OCI-LY7 (cell line): ENCODE measurements around the gene ME1. TPM values are rescaled to one million over a fixed set of nuclear protein-coding genes. Genes with fewer than 3 reads are reported as not detected.
"Not testable (repeated sequence)": the region's sequence is repeated elsewhere in the genome, so short reads cannot be mapped to it uniquely, and the experiment has no call there.

Experiments used
- BruUV-seq: library from RNA; stranded (reverse); fragments of 400-500 nt; replicated peaks from 2 replicates; lab custom pipeline; 2021; lab: Mats Ljungman, UMichigan
- CTCF ChIA-PET: fragments of 300-600 bp; sonication (Branson Sonifier 250); formaldehyde crosslinking; loops from one replicate; lab custom pipeline; 2022; ENCODE audit warnings: antibody characterized with exemption; ENCODE audit not compliant: unreplicated experiment; lab: Charles Lee
- POLR2A ChIA-PET: fragments of 300-600 bp; sonication (Branson Sonifier 250); formaldehyde crosslinking; loops from one replicate; lab custom pipeline; 2022; ENCODE audit warnings: antibody characterized with exemption; lab: Charles Lee
- DNase-seq: peaks from one replicate; pipeline ENCODE4 v3.0.0-alpha.2; 2015; ENCODE audit warnings: low spot score
- H2AFZ ChIP-seq: fragments of 200-600 bp; sonication (generic), shearing (Covaris generic); 2 replicates; pipeline ENCODE4 v1.6.1; 2014; ENCODE audit warnings: mild to moderate bottlenecking, antibody characterized with exemption, low read length, moderate library complexity
- H3K27ac ChIP-seq: fragments of 200-600 bp; sonication (generic); 2 replicates; pipeline ENCODE4 v1.5.1; 2014; ENCODE audit warnings: mixed run types, low read depth, mild to moderate bottlenecking, moderate library complexity, low read length, inconsistent platforms; ENCODE audit not compliant: poor library complexity, severe bottlenecking
- H3K36me3 ChIP-seq: fragments of 200-600 bp; sonication (generic); 2 replicates; pipeline ENCODE4 v1.6.1; 2014; ENCODE audit warnings: mild to moderate bottlenecking, antibody characterized with exemption, low read length, moderate library complexity, mixed read lengths; ENCODE audit not compliant: insufficient read depth
- H3K4me1 ChIP-seq: fragments of 200-600 bp; sonication (generic); 2 replicates; pipeline ENCODE4 v1.5.1; 2014; ENCODE audit warnings: mild to moderate bottlenecking, low read length; ENCODE audit not compliant: insufficient read depth, poor library complexity, severe bottlenecking
- H3K4me2 ChIP-seq: fragments of 200-600 bp; sonication (generic); 2 replicates; pipeline ENCODE4 v1.6.1; 2014; ENCODE audit warnings: mild to moderate bottlenecking, low read length
- H3K4me3 ChIP-seq: fragments of 200-600 bp; sonication (generic); 2 replicates; pipeline ENCODE4 v1.5.1; 2014; ENCODE audit warnings: mild to moderate bottlenecking, low read depth, low read length; ENCODE audit not compliant: poor library complexity, severe bottlenecking
- H3K79me2 ChIP-seq: fragments of 200-600 bp; sonication (generic); 2 replicates; pipeline ENCODE4 v1.6.1; 2016; ENCODE audit warnings: low read depth, mild to moderate bottlenecking, low read length, moderate library complexity, mixed read lengths; ENCODE audit not compliant: insufficient read depth
- H3K9me2 ChIP-seq: fragments of 200-600 bp; sonication (generic); 2 replicates; pipeline ENCODE4 v1.6.1; 2016; ENCODE audit warnings: mild to moderate bottlenecking, low read length, mixed read lengths; ENCODE audit not compliant: insufficient read depth
- H3K9me3 ChIP-seq: fragments of 200-600 bp; sonication (generic); 2 replicates; pipeline ENCODE4 v1.6.1; 2014; ENCODE audit warnings: mild to moderate bottlenecking, mixed run types, low read length, mixed read lengths
- H4K20me1 ChIP-seq: fragments of 200-600 bp; sonication (generic); 2 replicates; pipeline ENCODE4 v1.6.1; 2014; ENCODE audit warnings: mild to moderate bottlenecking, antibody characterized with exemption, low read length, moderate library complexity, mixed read lengths; ENCODE audit not compliant: insufficient read depth
- EZH2phosphoT487 ChIP-seq: fragments of 200-600 bp; sonication (generic); IDR thresholded peaks from 2 replicates; pipeline ENCODE4 v1.6.1; 2018; ENCODE audit warnings: low read depth, borderline replicate concordance, mild to moderate bottlenecking, mixed run types, antibody characterized with exemption, low read length, moderate library complexity, mixed read lengths
- intact Hi-C: fragments of 100-400 bp; cut with micrococcal nuclease; formaldehyde crosslinking; loops from one replicate; pipeline ENCODE4 v1.10.0; 2022; ENCODE audit not compliant: unreplicated experiment
- total RNA-seq, 2 experiments: library from RNA; depleted of rRNA in 1 of 2; stranded (reverse); fragments of >200 nt in 1 of 2; shearing (Covaris generic) in 1 of 2; gene quantifications; 2 replicates each; pipeline ENCODE4 v1.2.3, GENCODE V29; 2014 to 2022
- TF ChIP-seq, protein P1 (sequence below): fragments of 200-600 bp; sonication (generic); conservative IDR thresholded peaks from 2 replicates; pipeline ENCODE4 v1.5.1; 2014; ENCODE audit warnings: mild to moderate bottlenecking, antibody characterized with exemption, low read length, moderate library complexity, mixed read lengths

The ME1 gene
- total RNA-seq, 2 experiments from 2014 or later: not detected

DNA sequence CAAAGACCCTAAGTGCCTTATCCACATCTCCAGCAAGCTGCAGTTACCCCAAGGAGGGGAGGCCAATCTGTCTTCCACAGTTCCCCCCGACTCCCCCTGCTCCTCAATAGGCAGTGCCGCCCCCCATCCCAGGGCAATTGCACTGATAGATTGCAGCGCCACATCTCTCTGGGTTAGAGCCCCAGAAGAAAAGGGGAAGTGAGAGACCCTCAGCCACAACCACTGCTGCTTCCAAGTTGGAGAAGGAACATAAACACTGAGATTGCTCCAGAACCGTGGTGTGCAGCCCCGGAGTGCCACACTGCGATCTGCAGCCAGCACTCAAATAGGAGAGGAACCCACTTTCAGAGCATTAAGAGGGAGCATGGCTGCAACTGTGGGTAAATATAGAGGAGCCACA lies 136.2 kb downstream of the ME1 start:
- DNase-seq: no peak
- CTCF ChIA-PET: no interaction called here
- H3K9me3 ChIP-seq: no peaks in the 10 kb centered on the region
- H3K4me3 ChIP-seq: no peak overlapping the region
- no TSS peak for BruUV-seq
- no peak overlapping the region for H3K4me2 ChIP-seq
- H3K4me1 ChIP-seq: no peaks in the 10 kb centered on the region
- TF ChIP-seq, protein P1, sequence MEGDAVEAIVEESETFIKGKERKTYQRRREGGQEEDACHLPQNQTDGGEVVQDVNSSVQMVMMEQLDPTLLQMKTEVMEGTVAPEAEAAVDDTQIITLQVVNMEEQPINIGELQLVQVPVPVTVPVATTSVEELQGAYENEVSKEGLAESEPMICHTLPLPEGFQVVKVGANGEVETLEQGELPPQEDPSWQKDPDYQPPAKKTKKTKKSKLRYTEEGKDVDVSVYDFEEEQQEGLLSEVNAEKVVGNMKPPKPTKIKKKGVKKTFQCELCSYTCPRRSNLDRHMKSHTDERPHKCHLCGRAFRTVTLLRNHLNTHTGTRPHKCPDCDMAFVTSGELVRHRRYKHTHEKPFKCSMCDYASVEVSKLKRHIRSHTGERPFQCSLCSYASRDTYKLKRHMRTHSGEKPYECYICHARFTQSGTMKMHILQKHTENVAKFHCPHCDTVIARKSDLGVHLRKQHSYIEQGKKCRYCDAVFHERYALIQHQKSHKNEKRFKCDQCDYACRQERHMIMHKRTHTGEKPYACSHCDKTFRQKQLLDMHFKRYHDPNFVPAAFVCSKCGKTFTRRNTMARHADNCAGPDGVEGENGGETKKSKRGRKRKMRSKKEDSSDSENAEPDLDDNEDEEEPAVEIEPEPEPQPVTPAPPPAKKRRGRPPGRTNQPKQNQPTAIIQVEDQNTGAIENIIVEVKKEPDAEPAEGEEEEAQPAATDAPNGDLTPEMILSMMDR: no peak
- no peak for TF ChIP-seq EZH2phosphoT487
- no peak overlapping the region for H2AFZ ChIP-seq
- intact Hi-C loops: no loop called here
- POLR2A ChIA-PET: no interaction called here
- no peaks in the 10 kb centered on the region for H3K9me2 ChIP-seq
- H4K20me1 ChIP-seq: no peaks in the 10 kb centered on the region
- H3K36me3 ChIP-seq: no peaks in the 10 kb centered on the region
- H3K27ac ChIP-seq: no peak overlapping the region
- H3K79me2 ChIP-seq: no peaks in the 10 kb centered on the region

DNA sequence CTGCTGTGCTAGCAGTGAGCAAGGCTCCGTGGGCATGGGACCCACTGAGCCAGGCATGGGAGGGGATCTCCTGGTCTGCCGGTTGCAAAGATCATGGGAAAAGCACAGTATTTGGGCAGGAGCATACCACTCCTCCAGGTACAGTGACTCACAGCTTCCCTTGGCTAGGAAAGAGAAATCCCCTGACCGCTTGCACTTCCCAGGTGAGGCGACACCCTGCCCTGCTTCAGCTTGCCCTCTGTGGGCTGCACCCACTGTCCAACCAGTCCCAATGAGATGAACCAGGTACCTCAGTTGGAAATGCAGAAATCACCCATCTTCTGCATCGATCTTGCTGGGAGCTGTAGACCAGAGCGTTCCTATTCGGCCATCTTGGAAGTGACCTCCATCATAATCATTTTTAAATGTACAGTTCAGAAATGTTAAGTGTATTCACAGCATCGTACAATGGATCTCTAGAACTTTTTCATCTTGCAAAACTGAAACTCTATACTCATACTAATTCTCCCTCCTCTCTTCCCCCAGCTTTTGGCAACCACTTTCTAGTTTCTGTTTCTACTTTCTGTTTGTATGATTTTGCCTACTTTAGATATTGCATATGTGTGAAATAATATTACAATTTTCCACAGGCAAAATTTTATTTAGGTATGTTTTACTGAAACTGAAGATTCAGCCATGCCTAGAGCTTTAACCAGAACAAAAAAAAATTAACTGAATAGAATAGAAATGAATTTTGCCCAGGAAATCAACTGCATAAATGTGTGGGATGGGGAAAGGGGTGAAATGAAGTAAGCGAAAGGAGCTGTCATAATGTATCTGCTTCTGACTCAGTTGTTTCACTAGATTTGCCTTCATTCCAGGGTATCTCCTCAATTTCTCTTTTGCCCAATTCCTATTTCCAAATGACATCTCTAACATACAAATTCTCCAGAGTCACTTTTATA lies 137.7 kb downstream of the ME1 start:
- no peaks in the 10 kb centered on the region for H3K4me1 ChIP-seq
- no TSS peak for BruUV-seq
- H3K4me3 ChIP-seq: no peak overlapping the region
- TF ChIP-seq EZH2phosphoT487: no peak
- TF ChIP-seq, protein P1: no peak
- ChIA-PET CTCF (no interaction called here), POLR2A (interaction anchor here (1.1 kb wide), 1 partner anchor 40 kb away, joined by 3 read pairs; no protein-coding TSS in a partner anchor)
- no peaks in the 10 kb centered on the region for H3K36me3 ChIP-seq
- no peak overlapping the region for H3K4me2 ChIP-seq
- no peaks in the 10 kb centered on the region for H3K9me3 ChIP-seq
- H3K9me2 ChIP-seq: no peaks in the 10 kb centered on the region
- H3K79me2 ChIP-seq: no peaks in the 10 kb centered on the region
- H3K27ac ChIP-seq: no peak overlapping the region
- DNase-seq: no peak
- intact Hi-C loops: no loop called here
- H2AFZ ChIP-seq: no peak overlapping the region
- H4K20me1 ChIP-seq: no peaks in the 10 kb centered on the region

- DNase-seq, CTCF ChIA-PET, BruUV-seq, H3K4me2 ChIP-seq, H3K79me2 ChIP-seq, H3K36me3 ChIP-seq, H3K9me3 ChIP-seq, intact Hi-C loops, H3K4me1 ChIP-seq, H4K20me1 ChIP-seq, POLR2A ChIA-PET, H3K9me2 ChIP-seq, H3K4me3 ChIP-seq, H2AFZ ChIP-seq, H3K27ac ChIP-seq: not testable (repeated sequence)
Observed at GRCh38 chr6:83287298-83287697, 143.6 kb downstream of the ME1 start.
